SU-DHL-6 (cell line): ENCODE data around the gene PSIP1.
"Not testable (repeated sequence)": the region's sequence is repeated elsewhere in the genome, so short reads cannot be mapped to it uniquely, and the experiment has no call there.

Experiments
- H2AFZ ChIP-seq: fragments of 200-600 bp; sonication (generic); 2 replicates; pipeline ENCODE4 v1.6.1; 2014; ENCODE audit warnings: low read depth, mild to moderate bottlenecking, moderate library complexity, mixed read lengths, antibody characterized with exemption, low read length; ENCODE audit not compliant: severe bottlenecking
- H3F3A ChIP-seq: fragments of 200-600 bp; shearing (Covaris generic); 2 replicates; pipeline ENCODE4 v1.6.0; 2016; ENCODE audit warnings: antibody characterized with exemption, mild to moderate bottlenecking; ENCODE audit not compliant: insufficient read depth
- H3K27ac ChIP-seq: fragments of 200-600 bp; sonication (generic); 2 replicates; pipeline ENCODE4 v1.5.1; 2016; ENCODE audit warnings: low read depth, mild to moderate bottlenecking, low read length, moderate library complexity, mixed read lengths
- H3K27me3 ChIP-seq: fragments of 200-600 bp; sonication (generic), shearing (Covaris generic); 2 replicates; pipeline ENCODE4 v1.6.0; 2014; ENCODE audit warnings: mild to moderate bottlenecking, low read length
- H3K36me3 ChIP-seq: fragments of 200-600 bp; sonication (generic); 2 replicates; pipeline ENCODE4 v1.6.1; 2014; ENCODE audit warnings: mild to moderate bottlenecking, low read length, mixed read lengths
- H3K4me2 ChIP-seq: fragments of 300-600, 200-600 bp; shearing (Covaris generic), sonication (generic); 2 replicates; pipeline ENCODE4 v1.6.0; 2014; ENCODE audit warnings: low read length, low read depth, mild to moderate bottlenecking; ENCODE audit not compliant: poor library complexity, severe bottlenecking
- H3K4me3 ChIP-seq: fragments of 200-600 bp; sonication (generic); 2 replicates; pipeline ENCODE4 v1.5.1; 2014; ENCODE audit warnings: antibody characterized with exemption, low read length, mild to moderate bottlenecking, mixed read lengths; ENCODE audit not compliant: insufficient read depth, poor library complexity, severe bottlenecking
- H3K79me2 ChIP-seq: fragments of 200-600 bp; sonication (generic); 2 replicates; pipeline ENCODE4 v1.6.1; 2014; ENCODE audit warnings: mild to moderate bottlenecking, low read length, moderate library complexity; ENCODE audit not compliant: insufficient read depth
- H3K9ac ChIP-seq: fragments of 200-600 bp; sonication (generic); 2 replicates; pipeline ENCODE4 v1.7.0; 2014; ENCODE audit warnings: mild to moderate bottlenecking, low read length
- H3K9me2 ChIP-seq: fragments of 200-600 bp; sonication (generic); replicated peaks from 2 replicates; pipeline ENCODE4 v1.6.1; 2014; ENCODE audit warnings: low read length; ENCODE audit not compliant: insufficient read depth
- H3K9me3 ChIP-seq: fragments of 200-600 bp; sonication (generic); 2 replicates; pipeline ENCODE4 v1.6.1; 2014; ENCODE audit warnings: low read length, mixed read lengths; ENCODE audit not compliant: insufficient read depth
- H4K20me1 ChIP-seq: fragments of 200-600 bp; sonication (generic); 2 replicates; pipeline ENCODE4 v1.6.1; 2014; ENCODE audit warnings: low read depth, mild to moderate bottlenecking, antibody characterized with exemption, low read length, moderate library complexity, mixed read lengths
- EZH2phosphoT487 ChIP-seq: fragments of 200-600 bp; sonication (generic), shearing (Covaris generic); conservative IDR thresholded peaks from 2 replicates; pipeline ENCODE4 v1.6.1; 2018; ENCODE audit warnings: mild to moderate bottlenecking, antibody characterized with exemption, low read length, moderate library complexity, mixed read lengths
- TF ChIP-seq, protein P1 (sequence below): fragments of 200-600 bp; sonication (generic); IDR thresholded peaks from one replicate; pipeline ENCODE4 v1.5.1; 2017; ENCODE audit warnings: antibody characterized with exemption, mild to moderate bottlenecking, low read length, moderate library complexity; ENCODE audit not compliant: insufficient read depth, poor library complexity, severe bottlenecking

Gene PSIP1

DNA sequence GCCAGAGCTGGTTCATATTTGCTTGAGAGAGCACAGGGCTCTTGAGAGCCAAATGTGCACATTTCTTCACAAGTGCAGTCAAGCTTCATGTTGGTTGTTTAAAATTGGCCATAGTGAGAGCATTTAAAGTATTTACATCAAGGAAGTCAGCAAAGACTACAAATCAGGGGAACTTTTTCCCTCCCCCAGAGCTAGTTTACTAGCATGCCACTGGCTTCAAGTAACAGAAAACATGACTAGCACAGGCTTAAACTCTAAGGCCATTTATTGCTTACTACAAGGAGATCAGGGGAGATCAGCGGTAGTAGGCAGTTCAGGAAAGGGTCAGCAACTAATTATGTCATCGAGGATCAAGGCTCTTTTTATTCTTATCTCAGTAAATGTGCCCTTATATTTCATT is 31.1 kb upstream of the PSIP1 start:
- no peaks in the 10 kb centered on the region for H3K27me3 ChIP-seq
- no peaks in the 10 kb centered on the region for H3K9me3 ChIP-seq
- H3K4me2 ChIP-seq, result no peak overlapping the region
- no peaks in the 10 kb centered on the region for H4K20me1 ChIP-seq
- no peaks in the 10 kb centered on the region for H3F3A ChIP-seq
- no peaks in the 10 kb centered on the region for H3K36me3 ChIP-seq
- no peak overlapping the region for H3K9ac ChIP-seq
- TF ChIP-seq, protein P1, sequence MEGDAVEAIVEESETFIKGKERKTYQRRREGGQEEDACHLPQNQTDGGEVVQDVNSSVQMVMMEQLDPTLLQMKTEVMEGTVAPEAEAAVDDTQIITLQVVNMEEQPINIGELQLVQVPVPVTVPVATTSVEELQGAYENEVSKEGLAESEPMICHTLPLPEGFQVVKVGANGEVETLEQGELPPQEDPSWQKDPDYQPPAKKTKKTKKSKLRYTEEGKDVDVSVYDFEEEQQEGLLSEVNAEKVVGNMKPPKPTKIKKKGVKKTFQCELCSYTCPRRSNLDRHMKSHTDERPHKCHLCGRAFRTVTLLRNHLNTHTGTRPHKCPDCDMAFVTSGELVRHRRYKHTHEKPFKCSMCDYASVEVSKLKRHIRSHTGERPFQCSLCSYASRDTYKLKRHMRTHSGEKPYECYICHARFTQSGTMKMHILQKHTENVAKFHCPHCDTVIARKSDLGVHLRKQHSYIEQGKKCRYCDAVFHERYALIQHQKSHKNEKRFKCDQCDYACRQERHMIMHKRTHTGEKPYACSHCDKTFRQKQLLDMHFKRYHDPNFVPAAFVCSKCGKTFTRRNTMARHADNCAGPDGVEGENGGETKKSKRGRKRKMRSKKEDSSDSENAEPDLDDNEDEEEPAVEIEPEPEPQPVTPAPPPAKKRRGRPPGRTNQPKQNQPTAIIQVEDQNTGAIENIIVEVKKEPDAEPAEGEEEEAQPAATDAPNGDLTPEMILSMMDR, result no peak
- TF ChIP-seq EZH2phosphoT487, result no peak
- no peaks in the 10 kb centered on the region for H3K9me2 ChIP-seq
- no peak overlapping the region for H2AFZ ChIP-seq
- H3K4me3 ChIP-seq, result no peak overlapping the region
- no peak overlapping the region for H3K27ac ChIP-seq
- H3K79me2 ChIP-seq, result no peaks in the 10 kb centered on the region

DNA sequence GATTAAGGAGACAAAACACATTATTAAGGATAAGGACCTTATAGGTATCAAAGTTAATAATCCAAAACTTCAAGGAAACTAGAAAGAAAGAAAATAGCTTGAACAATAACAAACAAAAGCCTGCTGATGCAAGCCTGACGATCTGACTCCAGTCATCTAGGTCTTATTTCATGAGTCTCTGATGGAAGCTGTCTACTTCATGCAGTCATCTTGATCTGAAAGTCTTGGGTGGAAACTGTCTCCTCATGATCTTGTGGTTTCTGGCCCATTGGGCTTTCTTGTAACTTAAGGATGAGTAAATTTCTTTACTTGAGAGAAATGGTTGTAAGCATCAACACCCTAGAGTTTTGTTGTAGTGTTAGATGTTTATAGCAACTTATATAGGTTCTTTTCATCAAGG is 20.6 kb upstream of the PSIP1 start:
- Histone ChIP-seq H2AFZ (no peak overlapping the region), H3K79me2 (no peaks in the 10 kb centered on the region), H3K9me3 (no peaks in the 10 kb centered on the region), H3K4me2 (no peak overlapping the region), H3K9ac (no peak overlapping the region), H4K20me1 (no peaks in the 10 kb centered on the region), H3K9me2 (no peaks in the 10 kb centered on the region), H3F3A (no peaks in the 10 kb centered on the region), H3K36me3 (no peaks in the 10 kb centered on the region), H3K27me3 (no peaks in the 10 kb centered on the region), H3K27ac (no peak overlapping the region), H3K4me3 (no peak overlapping the region)
- TF ChIP-seq EZH2phosphoT487, result no peak
- TF ChIP-seq, protein P1, result no peak

DNA sequence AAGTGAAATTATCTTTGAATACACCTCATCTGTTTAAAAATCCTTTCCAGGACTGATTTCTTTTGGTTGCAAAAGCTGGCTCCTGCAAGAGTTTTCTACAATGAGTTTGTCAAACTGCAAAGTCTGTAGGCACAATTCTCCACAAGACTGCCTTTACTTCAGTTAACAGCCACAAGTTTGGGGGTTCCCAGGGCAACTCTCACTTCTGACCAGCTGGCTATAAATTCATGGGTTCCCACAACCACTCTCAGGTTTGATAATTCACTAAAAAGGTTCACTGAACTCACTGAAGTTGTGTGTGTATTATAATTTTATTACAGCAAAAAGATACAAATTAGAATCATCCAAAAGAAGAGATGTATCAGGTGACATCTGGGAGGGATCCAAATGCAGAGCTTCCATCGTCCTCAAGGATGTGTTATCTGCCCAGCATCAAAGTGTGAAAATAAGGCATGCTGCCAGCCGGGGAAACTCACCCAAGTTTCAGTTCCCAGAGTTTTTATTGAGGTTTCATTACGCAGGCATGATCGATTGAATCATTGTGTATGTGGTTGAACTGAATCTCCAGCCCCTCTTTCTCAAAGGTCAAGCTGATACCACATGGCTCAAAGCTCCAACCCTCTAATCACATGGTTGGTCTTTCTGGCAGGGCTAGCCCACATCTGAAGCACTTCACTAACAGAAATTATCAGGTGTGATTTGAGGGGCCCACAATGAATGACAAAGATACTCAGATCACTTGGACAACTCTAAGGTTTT is 19.0 kb upstream of the PSIP1 start:
- no peak overlapping the region for H3K9ac ChIP-seq
- TF ChIP-seq, protein P1, result no peak
- no peak overlapping the region for H3K4me2 ChIP-seq
- no peak overlapping the region for H2AFZ ChIP-seq
- H3K27ac ChIP-seq, result no peak overlapping the region
- H3F3A ChIP-seq, result no peaks in the 10 kb centered on the region
- no peaks in the 10 kb centered on the region for H4K20me1 ChIP-seq
- H3K36me3 ChIP-seq, result no peaks in the 10 kb centered on the region
- H3K9me2 ChIP-seq, result no peaks in the 10 kb centered on the region
- H3K9me3 ChIP-seq, result no peaks in the 10 kb centered on the region
- H3K4me3 ChIP-seq, result no peak overlapping the region
- no peaks in the 10 kb centered on the region for H3K79me2 ChIP-seq
- H3K27me3 ChIP-seq, result no peaks in the 10 kb centered on the region

DNA sequence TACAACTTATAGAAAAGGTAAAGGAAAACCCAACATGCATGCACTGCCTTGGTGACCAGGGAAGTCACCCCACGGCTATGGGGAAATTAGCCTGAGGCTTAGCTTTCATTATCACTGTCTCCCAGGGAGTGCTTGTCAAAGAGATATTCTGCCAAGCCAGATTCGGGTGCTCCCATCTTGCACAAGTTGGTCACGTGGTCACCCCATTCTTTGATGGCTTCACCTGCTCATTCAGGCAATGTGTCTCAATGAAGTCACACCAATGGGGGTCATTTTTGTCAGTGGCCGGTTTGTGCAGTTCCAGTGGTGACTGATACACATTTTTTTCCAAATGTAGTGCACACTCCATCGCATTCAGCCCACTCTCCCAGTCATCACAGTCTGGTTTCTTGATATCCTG is 16.3 kb upstream of the PSIP1 start:
- H3K9ac ChIP-seq, H3K9me2 ChIP-seq, H3K27me3 ChIP-seq, H3F3A ChIP-seq, H4K20me1 ChIP-seq, H2AFZ ChIP-seq, H3K36me3 ChIP-seq, H3K27ac ChIP-seq, H3K9me3 ChIP-seq, H3K4me2 ChIP-seq, H3K4me3 ChIP-seq, H3K79me2 ChIP-seq: not testable (repeated sequence)
